Measurements from ENCODE around the gene CNGA4. TPM values are rescaled to one million over a fixed set of nuclear protein-coding genes. Genes with fewer than 3 reads are reported as not detected.

The CNGA4 gene
- total and polyA plus RNA-seq, 2 experiments from 2014 or later: 0.17 to 0.25 TPM

GRCh38 chr11:6196396-6196795, 42.5 kb upstream of the CNGA4 start:
- H3K4me1 ChIP-seq (ENCODE audit: insufficient read depth): no peaks in the 10 kb centered on the region
- no peaks in the 10 kb centered on the region for H3K9me2 ChIP-seq (replicated peaks; ENCODE audit: insufficient read depth)
- no peaks in the 10 kb centered on the region for H4K20me1 ChIP-seq (ENCODE audit: insufficient read depth, poor library complexity, severe bottlenecking)
- H3K4me2 ChIP-seq: no peak overlapping the region
- 57% methylated on average over 4 of the region's 4 CpGs for WGBS (ENCODE audit: low lambda C conversion rate, missing lambda C conversion rate)
- H3K79me2 ChIP-seq: no peaks in the 10 kb centered on the region
- no peaks in the 10 kb centered on the region for H3K36me3 ChIP-seq (replicated peaks; ENCODE audit: insufficient read depth, low read depth)
- H3K27ac ChIP-seq: no peak overlapping the region
- TF ChIP-seq EZH2 (IDR thresholded peaks at IDR 0.05; ENCODE audit: borderline replicate concordance) (no peak), EZH2phosphoT487 (IDR thresholded peaks at IDR 0.05; ENCODE audit: low read depth, severe bottlenecking, unreplicated experiment) (no peak), CTCF (IDR thresholded peaks at IDR 0.05; ENCODE audit: poor library complexity) (no peak)
- DNase-seq (ENCODE audit: low spot score): no peak
- H3K9me3 ChIP-seq (ENCODE audit: low read depth): no peaks in the 10 kb centered on the region
- no peaks in the 10 kb centered on the region for H3K27me3 ChIP-seq
- no peak overlapping the region for H3K4me3 ChIP-seq
- no peak overlapping the region for H2AFZ ChIP-seq

DNA sequence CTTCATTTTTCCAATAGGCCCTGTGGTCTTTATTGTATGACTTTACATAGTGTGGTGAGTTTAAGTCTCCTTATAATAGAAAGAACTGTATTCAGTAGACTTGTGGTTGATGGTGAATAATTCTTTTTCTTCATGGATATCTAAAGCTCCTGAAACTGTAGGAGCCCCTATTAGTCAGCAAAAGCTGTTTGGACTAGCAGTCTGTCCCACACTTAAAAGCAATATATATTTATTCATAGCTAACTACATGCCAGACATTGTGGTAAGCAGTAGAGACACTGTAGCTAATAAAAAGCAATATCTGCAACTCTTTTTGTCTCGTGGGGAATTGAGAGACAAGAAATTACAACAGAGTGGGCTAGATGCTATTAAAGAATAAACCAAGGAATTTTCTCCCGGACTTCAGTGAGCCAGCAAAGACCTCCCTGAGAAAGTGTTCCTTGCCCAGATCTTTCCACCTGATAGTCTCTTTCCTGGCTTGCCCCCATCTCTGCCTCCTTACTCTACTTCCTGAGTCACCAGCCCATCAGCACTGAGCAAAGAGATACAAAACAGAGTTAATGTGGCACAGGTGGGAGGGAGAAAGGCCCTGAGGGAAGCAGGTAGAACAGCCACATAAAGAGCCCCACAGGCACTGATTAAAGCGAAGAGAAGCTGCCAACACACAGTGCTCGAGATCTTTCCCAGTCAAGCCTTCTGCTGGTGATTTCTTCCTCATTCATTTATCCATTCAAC, 41.3 kb upstream of the CNGA4 start:
- Histone ChIP-seq H3K4me1 (ENCODE audit: insufficient read depth) (no peaks in the 10 kb centered on the region), H3K27me3 (no peaks in the 10 kb centered on the region), H3K4me3 (no peak overlapping the region), H3K9me2 (replicated peaks; ENCODE audit: insufficient read depth) (no peaks in the 10 kb centered on the region), H3K79me2 (no peaks in the 10 kb centered on the region), H2AFZ (no peak overlapping the region), H3K27ac (no peak overlapping the region), H3K4me2 (no peak overlapping the region), H3K36me3 (replicated peaks; ENCODE audit: insufficient read depth, low read depth) (no peaks in the 10 kb centered on the region), H3K9me3 (ENCODE audit: low read depth) (no peaks in the 10 kb centered on the region), H4K20me1 (ENCODE audit: insufficient read depth, poor library complexity, severe bottlenecking) (no peaks in the 10 kb centered on the region)
- 66% methylated on average over 4 of the region's 4 CpGs for WGBS (ENCODE audit: low lambda C conversion rate, missing lambda C conversion rate)
- no peak for DNase-seq (ENCODE audit: low spot score)
- TF ChIP-seq EZH2phosphoT487 (IDR thresholded peaks at IDR 0.05; ENCODE audit: low read depth, severe bottlenecking, unreplicated experiment) (no peak), CTCF (IDR thresholded peaks at IDR 0.05; ENCODE audit: poor library complexity) (no peak), EZH2 (IDR thresholded peaks at IDR 0.05; ENCODE audit: borderline replicate concordance) (no peak)

DNA sequence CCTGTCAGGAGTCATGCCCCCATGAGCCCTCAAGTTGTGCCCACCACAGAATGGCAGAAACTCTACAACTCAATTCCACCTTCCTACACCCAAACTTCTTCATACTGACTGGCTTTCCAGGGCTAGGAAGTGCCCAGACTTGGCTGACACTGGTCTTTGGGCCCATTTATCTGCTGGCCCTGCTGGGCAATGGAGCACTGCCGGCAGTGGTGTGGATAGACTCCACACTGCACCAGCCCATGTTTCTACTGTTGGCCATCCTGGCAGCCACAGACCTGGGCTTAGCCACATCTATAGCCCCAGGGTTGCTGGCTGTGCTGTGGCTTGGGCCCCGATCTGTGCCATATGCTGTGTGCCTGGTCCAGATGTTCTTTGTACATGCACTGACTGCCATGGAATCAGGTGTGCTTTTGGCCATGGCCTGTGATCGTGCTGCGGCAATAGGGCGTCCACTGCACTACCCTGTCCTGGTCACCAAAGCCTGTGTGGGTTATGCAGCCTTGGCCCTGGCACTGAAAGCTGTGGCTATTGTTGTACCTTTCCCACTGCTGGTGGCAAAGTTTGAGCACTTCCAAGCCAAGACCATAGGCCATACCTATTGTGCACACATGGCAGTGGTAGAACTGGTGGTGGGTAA, 39.6 kb upstream of the CNGA4 start, which contains the start of gene OR52W1:
OR52W1 (plus strand) TSS at position 51 of the 637 bp plus-strand sequence; CDS start at position 51, 0 bp downstream.
- H3K4me2 ChIP-seq: no peak within 1 kb of the TSS
- no peaks in the 10 kb centered on the region for H3K79me2 ChIP-seq
- H3K27ac ChIP-seq: no peak within 1 kb of the TSS
- H3K9me3 ChIP-seq (ENCODE audit: low read depth): no peaks in the 10 kb centered on the region
- H2AFZ ChIP-seq: no peak within 1 kb of the TSS
- 95% methylated on average over 5 of the region's 5 CpGs for WGBS (ENCODE audit: low lambda C conversion rate, missing lambda C conversion rate)
- H3K27me3 ChIP-seq: no peaks in the 10 kb centered on the region
- TF ChIP-seq CTCF (IDR thresholded peaks at IDR 0.05; ENCODE audit: poor library complexity) (no peak), EZH2phosphoT487 (IDR thresholded peaks at IDR 0.05; ENCODE audit: low read depth, severe bottlenecking, unreplicated experiment) (no peak), EZH2 (IDR thresholded peaks at IDR 0.05; ENCODE audit: borderline replicate concordance) (no peak)
- H3K4me3 ChIP-seq: no peak within 1 kb of the TSS
- DNase-seq (ENCODE audit: low spot score): no peak
- H3K36me3 ChIP-seq (replicated peaks; ENCODE audit: insufficient read depth, low read depth): no peaks in the 10 kb centered on the region
- no peaks in the 10 kb centered on the region for H4K20me1 ChIP-seq (ENCODE audit: insufficient read depth, poor library complexity, severe bottlenecking)
- no peaks in the 10 kb centered on the region for H3K9me2 ChIP-seq (replicated peaks; ENCODE audit: insufficient read depth)
- no peaks in the 10 kb centered on the region for H3K4me1 ChIP-seq (ENCODE audit: insufficient read depth)
